Upper lobe of right lung (tissue), 1 donor: Measurements from ENCODE around the gene SNRPF. TPM values are rescaled to one million over a fixed set of nuclear protein-coding genes. Genes with fewer than 3 reads are reported as not detected.
A peak's percentile ranks its signal among the peaks of the same experiment; 100 is the strongest.
"Not testable (repeated sequence)": the region's sequence is repeated elsewhere in the genome, so short reads cannot be mapped to it uniquely, and the experiment has no call there.

ENCODE experiments used
- ATAC-seq: fragments of 200-7000 bp; cut with Tn5 transposase; one replicate; pipeline ENCODE4 v1.9.1; 2020; ENCODE audit warnings: mild to moderate bottlenecking, moderate library complexity
- DNase-seq: peaks from one replicate; pipeline ENCODE4 v3.0.0-alpha.2; 2020
- H3K27ac ChIP-seq: fragments of 200-600 bp; one replicate; pipeline ENCODE4 v1.8.0; 2022
- H3K27me3 ChIP-seq: fragments of 200-600 bp; one replicate; pipeline ENCODE4 v1.8.0; 2022; ENCODE audit warnings: mild to moderate bottlenecking
- H3K36me3 ChIP-seq: fragments of 200-600 bp; one replicate; pipeline ENCODE4 v1.8.0; 2022
- H3K4me1 ChIP-seq: fragments of 200-600 bp; one replicate; pipeline ENCODE4 v1.8.0; 2022
- H3K4me3 ChIP-seq: fragments of 200-600 bp; one replicate; pipeline ENCODE4 v1.8.0; 2022; ENCODE audit warnings: mild to moderate bottlenecking
- H3K9me3 ChIP-seq: fragments of 200-600 bp; one replicate; pipeline ENCODE4 v1.8.0; 2022
- intact Hi-C: fragments of 100-400 bp; cut with DNase I; formaldehyde crosslinking; loops from one replicate; pipeline ENCODE4 v1.11.0; 2022
- long read RNA-seq: library from polyadenylated mRNA; unstranded; transcript quantifications from one replicate; pipeline ENCODE4 v2.0.0, GENCODE V29; 2021
- total RNA-seq: library from RNA; stranded (reverse); fragmentation: NEBNext Ultra II Directional; extraction: Animal tissue kit (Norgen Biotek cat#: 25700); gene quantifications from one replicate; pipeline ENCODE4 v1.2.1, GENCODE V29; 2021
- TF ChIP-seq, protein P1 (sequence below): fragments of 200-600 bp; IDR thresholded peaks from one replicate; pipeline ENCODE4 v1.8.0; 2022; ENCODE audit warnings: antibody characterized with exemption
- donor health status: DM: no; HTN: yes; CAD: no; lungs with severe emphysema.

Gene SNRPF
- total RNA-seq, result 15.2 TPM
- long read RNA-seq, transcript SNRPF-201 (4 exons, 1,389 nt), result major isoform, 9 of 9 reads
- long read RNA-seq, partial matches to known transcripts, result 0 of 9 reads
- long read RNA-seq, other reads (novel, unspliced or antisense), result 0 of 9 reads

DNA sequence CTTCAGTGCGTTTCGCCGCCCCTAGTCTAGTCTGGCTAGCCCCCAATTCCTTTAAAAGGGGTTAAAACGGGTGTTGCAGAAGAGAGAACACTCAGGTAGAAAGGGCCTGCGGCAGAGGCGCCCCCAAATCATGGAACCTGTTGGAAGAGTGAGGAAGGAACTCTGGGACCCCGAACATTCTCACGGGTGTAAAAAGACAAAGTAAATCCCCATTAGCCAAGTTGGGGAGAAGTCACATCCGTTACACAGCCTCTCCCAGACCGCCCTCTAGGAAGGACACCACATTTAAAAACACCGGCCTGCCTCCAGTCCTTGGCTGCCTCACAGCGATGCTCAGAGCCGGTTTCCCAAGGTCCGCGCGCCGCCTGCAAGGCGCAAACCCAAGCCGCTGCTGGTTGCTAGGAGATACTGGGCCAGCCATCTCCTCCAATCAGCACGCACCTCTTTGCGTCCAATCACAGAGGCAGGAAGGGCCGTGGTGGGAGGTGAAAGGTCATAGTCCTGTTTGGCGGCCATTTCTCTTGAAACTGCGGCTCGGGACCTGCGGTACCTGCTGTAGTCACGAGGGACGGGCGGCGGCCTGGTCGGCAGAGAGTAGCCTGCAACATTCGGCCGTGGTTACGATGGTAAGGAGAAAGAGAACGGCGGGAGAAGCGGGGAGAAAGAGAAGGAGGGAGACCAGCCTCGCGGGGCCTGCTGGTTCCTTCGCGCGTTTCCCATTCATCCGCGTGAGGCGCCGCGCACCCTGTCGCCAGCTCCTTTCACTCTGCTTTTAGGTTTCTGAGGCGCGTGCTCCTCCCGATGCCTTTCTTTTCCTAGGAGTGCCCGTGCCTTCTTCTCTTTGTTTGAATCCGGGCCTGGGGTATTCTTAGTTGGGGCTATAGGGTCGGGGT is at the start of gene SNRPF:
Gene SNRPF (plus strand): TSS at position 502 of the 893 bp plus-strand sequence. CDS start 122 bp downstream, at position 624.
- H3K27ac ChIP-seq, result peak within 1 kb of the TSS; percentile 85
- TF ChIP-seq, protein P1, sequence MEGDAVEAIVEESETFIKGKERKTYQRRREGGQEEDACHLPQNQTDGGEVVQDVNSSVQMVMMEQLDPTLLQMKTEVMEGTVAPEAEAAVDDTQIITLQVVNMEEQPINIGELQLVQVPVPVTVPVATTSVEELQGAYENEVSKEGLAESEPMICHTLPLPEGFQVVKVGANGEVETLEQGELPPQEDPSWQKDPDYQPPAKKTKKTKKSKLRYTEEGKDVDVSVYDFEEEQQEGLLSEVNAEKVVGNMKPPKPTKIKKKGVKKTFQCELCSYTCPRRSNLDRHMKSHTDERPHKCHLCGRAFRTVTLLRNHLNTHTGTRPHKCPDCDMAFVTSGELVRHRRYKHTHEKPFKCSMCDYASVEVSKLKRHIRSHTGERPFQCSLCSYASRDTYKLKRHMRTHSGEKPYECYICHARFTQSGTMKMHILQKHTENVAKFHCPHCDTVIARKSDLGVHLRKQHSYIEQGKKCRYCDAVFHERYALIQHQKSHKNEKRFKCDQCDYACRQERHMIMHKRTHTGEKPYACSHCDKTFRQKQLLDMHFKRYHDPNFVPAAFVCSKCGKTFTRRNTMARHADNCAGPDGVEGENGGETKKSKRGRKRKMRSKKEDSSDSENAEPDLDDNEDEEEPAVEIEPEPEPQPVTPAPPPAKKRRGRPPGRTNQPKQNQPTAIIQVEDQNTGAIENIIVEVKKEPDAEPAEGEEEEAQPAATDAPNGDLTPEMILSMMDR, result peak; percentile 8
- intact Hi-C loops, result no loop called here

DNA sequence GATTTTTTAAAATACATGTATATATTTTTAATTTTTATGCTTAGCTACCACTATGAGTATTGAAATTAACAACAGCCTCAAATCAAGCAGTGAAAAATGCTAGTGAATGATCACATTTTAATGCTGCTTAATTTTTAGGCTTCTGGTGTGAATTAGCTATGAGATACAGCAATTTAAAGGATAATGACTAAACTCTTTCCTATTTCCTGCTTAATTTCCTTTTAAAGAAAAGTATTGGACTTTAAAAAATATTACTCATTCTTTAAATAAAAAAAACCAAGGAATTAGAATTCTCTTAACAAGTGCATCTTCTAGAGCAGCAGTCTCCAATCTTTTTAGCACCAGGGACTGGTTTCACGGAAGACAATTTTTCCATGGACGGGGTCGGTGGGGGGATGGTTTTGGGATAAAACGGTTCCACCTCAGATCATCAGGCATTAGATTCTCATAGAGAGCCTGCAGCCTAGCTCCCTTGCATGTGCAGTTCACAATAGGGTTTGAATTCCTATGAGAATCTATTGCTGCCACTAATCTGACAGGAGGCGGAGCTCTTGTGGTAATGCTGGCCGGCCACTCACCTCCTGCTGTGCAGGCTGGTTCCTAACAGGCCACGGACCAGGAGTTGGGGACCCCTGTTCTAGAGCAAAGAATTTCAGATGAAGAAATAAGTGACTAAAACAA is 49.6 kb upstream of the SNRPF start:
- DNase-seq, result no peak
- Histone ChIP-seq H3K27me3 (no peaks in the 10 kb centered on the region), H3K36me3 (no peaks in the 10 kb centered on the region), H3K4me1 (no peaks in the 10 kb centered on the region), H3K27ac (no peak overlapping the region), H3K9me3 (no peaks in the 10 kb centered on the region), H3K4me3 (no peak overlapping the region)
- intact Hi-C loops, result no loop called here
- no peak for ATAC-seq
- TF ChIP-seq, protein P1, result no peak

More for the DNA sequence above, at the start of gene SNRPF:
- peaks cover 16% of the 10 kb centered on the region for H3K4me1 ChIP-seq
- H3K27me3 ChIP-seq, result no peaks in the 10 kb centered on the region
- no peaks in the 10 kb centered on the region for H3K9me3 ChIP-seq
- ATAC-seq, result peak; percentile 100
- peak within 1 kb of the TSS; percentile 77 for H3K4me3 ChIP-seq
- peaks cover 26% of the 10 kb centered on the region for H3K36me3 ChIP-seq
- DNase-seq, result peak; percentile 96

DNA sequence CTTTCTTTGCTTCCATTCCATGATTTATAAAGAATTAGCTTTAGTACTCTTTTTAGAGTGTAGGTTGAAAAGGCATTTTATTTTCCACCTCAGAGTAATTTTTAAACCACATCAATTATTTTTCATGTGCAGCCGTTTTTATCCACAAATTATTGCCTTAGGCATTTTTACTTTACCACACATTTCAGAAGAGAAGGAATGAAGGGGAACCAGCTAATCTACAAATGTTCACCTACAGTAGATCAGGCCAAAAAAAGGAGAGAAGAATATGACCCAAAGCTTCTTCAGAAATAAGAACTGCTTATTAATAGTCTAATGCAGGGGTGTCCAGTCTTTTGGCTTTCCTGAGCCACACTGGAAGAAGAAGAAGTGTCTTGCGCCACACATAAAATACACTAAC is 48.3 kb upstream of the SNRPF start:
- no peaks in the 10 kb centered on the region for H3K4me1 ChIP-seq
- no peaks in the 10 kb centered on the region for H3K27me3 ChIP-seq
- DNase-seq (no peak), ATAC-seq (no peak)
- TF ChIP-seq, protein P1, result no peak
- no peak overlapping the region for H3K4me3 ChIP-seq
- no peak overlapping the region for H3K27ac ChIP-seq
- H3K9me3 ChIP-seq, result no peaks in the 10 kb centered on the region
- H3K36me3 ChIP-seq, result no peaks in the 10 kb centered on the region
- intact Hi-C loops, result no loop called here

DNA sequence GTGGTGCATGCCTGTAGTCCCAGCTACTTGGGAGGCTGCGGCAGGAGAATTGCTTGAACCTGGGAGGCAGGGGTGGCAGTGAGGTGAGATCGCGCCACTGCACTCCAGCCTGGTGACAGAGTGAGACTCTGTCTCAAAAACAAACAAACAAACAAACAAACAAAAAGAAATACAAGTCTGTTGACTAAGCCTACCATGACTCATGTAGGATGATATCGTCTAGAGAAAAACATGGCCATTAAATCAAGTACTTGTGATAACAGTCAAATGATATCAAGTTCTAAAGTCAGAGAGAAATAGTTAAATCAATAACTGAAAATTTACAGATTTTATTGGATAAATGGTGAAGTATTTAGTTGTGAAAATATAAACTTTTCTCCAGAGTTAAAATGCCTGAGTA is 46.6 kb upstream of the SNRPF start:
- H3K27ac ChIP-seq, H3K4me3 ChIP-seq, H3K36me3 ChIP-seq, H3K27me3 ChIP-seq, DNase-seq, intact Hi-C loops, ATAC-seq, H3K9me3 ChIP-seq, H3K4me1 ChIP-seq: not testable (repeated sequence)

DNA sequence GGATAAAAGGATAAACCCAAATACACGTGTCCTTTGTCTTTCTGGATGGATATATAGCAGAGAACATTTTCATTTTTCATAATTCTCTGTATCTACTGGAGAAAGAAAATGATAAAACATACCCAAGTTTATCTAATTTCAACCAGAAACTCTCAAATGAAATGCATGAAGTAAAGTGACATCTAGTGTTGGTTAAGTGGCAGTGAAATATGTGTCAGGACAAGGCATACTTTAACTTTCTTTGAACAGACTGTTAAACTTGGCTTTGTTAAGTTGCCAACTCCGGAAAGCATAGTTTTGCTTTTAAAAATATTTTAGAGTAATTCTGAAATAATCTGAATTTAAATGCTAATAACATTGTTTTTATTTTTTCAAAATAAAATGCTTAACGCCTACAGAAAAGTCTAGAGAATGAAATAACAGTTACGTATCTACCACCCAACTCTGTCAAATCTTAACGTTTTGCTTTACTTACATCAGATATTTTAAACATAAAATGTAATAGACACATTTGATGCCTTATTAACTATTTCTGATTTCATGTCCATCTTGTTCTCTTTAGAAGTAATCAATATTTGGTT is 43.0 kb upstream of the SNRPF start:
- TF ChIP-seq, protein P1, result peak; percentile 76
- Histone ChIP-seq H3K36me3 (no peaks in the 10 kb centered on the region), H3K4me1 (no peaks in the 10 kb centered on the region), H3K9me3 (no peaks in the 10 kb centered on the region), H3K4me3 (no peak overlapping the region), H3K27ac (no peak overlapping the region), H3K27me3 (no peaks in the 10 kb centered on the region)
- DNase-seq (no peak), ATAC-seq (peak; percentile 58)
- intact Hi-C loops, result no loop called here
